Keratinocyte (primary cell): ENCODE data around the gene TMCO4. TPM values are rescaled to one million over a fixed set of nuclear protein-coding genes. Genes with fewer than 3 reads are reported as not detected.
A peak's percentile ranks its signal among the peaks of the same experiment; 100 is the strongest.

Experiments used
- DNase-seq: peaks from one replicate; pipeline ENCODE4 v3.0.0-alpha.2; 2011; ENCODE audit warnings: low read depth, missing footprints, low spot score
- FAIRE-seq: peaks from 2 replicates; lab custom pipeline; 2011; peaks lifted over from hg19 to GRCh38; lab: Jason Lieb, UNC
- H2AFZ ChIP-seq: 2 replicates; pipeline ENCODE4 v1.6.0; 2012; ENCODE audit warnings: low read length, control low read depth, inconsistent platforms; ENCODE audit not compliant: control insufficient read depth
- H3K27ac ChIP-seq: 2 replicates; pipeline ENCODE4 v1.5.1; 2011; ENCODE audit warnings: low read length; ENCODE audit not compliant: control insufficient read depth, insufficient read depth
- H3K27me3 ChIP-seq: 3 replicates; pipeline ENCODE4 v1.6.0; 2011; ENCODE audit warnings: low read length; ENCODE audit not compliant: control insufficient read depth, insufficient read depth; ENCODE audit errors: extremely low read depth
- H3K36me3 ChIP-seq, 2 experiments: 2 replicates in 1 of 2; 3 replicates in 1 of 2; pipeline ENCODE4 v1.5.1; 2011; ENCODE audit warnings: low read length in 2 of 2, mild to moderate bottlenecking in 1 of 2; ENCODE audit not compliant: control insufficient read depth in 2 of 2, insufficient read depth in 2 of 2; ENCODE audit errors: extremely low read depth in 1 of 2
- H3K4me1 ChIP-seq: 3 replicates; pipeline ENCODE4 v1.5.1; 2011; ENCODE audit warnings: low read length; ENCODE audit not compliant: control insufficient read depth, insufficient read depth; ENCODE audit errors: extremely low read depth
- H3K4me2 ChIP-seq: 3 replicates; pipeline ENCODE4 v1.6.0; 2011; ENCODE audit warnings: low read depth, low read length; ENCODE audit not compliant: control insufficient read depth, insufficient read depth; ENCODE audit errors: extremely low read depth
- H3K4me3 ChIP-seq, 3 experiments: fragments of 200-600 bp in 1 of 3; sonication (generic) in 1 of 3; 2 replicates in 2 of 3; 3 replicates in 1 of 3; pipeline ENCODE4 v1.5.1; 2011 to 2016; ENCODE audit warnings: low read length in 3 of 3, mild to moderate bottlenecking in 3 of 3, control low read depth in 2 of 3, inconsistent platforms in 1 of 3, low read depth in 1 of 3, mixed read lengths in 1 of 3, mixed run types in 1 of 3, moderate library complexity in 1 of 3; ENCODE audit not compliant: control insufficient read depth in 2 of 3, insufficient read depth in 2 of 3; ENCODE audit errors: extremely low read depth in 1 of 3
- H3K79me2 ChIP-seq: 2 replicates; pipeline ENCODE4 v1.6.0; 2012; ENCODE audit warnings: low read length; ENCODE audit not compliant: control insufficient read depth, insufficient read depth
- H3K9ac ChIP-seq: 3 replicates; pipeline ENCODE4 v1.6.0; 2011; ENCODE audit warnings: low read length; ENCODE audit not compliant: control insufficient read depth, insufficient read depth; ENCODE audit errors: extremely low read depth
- H3K9me1 ChIP-seq: 3 replicates; pipeline ENCODE4 v1.6.0; 2011; ENCODE audit warnings: low read length; ENCODE audit not compliant: control insufficient read depth, insufficient read depth; ENCODE audit errors: extremely low read depth
- H3K9me3 ChIP-seq: 2 replicates; pipeline ENCODE4 v1.5.1; 2012; ENCODE audit warnings: low read depth, low read length; ENCODE audit not compliant: control insufficient read depth
- H4K20me1 ChIP-seq: 3 replicates; pipeline ENCODE4 v1.6.0; 2011; ENCODE audit warnings: low read length; ENCODE audit not compliant: control insufficient read depth, insufficient read depth; ENCODE audit errors: extremely low read depth
- CTCF ChIP-seq, 3 experiments: IDR thresholded peaks in 1 of 3; conservative IDR thresholded peaks in 1 of 3; optimal IDR thresholded peaks in 1 of 3; 2 replicates in 2 of 3; 3 replicates in 1 of 3; pipeline versions ENCODE3 to v1.5.1; 2011; ENCODE audit warnings: low read length in 3 of 3, mild to moderate bottlenecking in 3 of 3, moderate library complexity in 2 of 3, control low read depth in 1 of 3, inconsistent platforms in 1 of 3; ENCODE audit not compliant: insufficient read depth in 2 of 3; ENCODE audit errors: extremely low read depth in 1 of 3
- EZH2 ChIP-seq: IDR thresholded peaks from one replicate; pipeline ENCODE4 v1.6.1; 2012; ENCODE audit warnings: inconsistent platforms, mild to moderate bottlenecking, low read length, moderate library complexity
- dilution Hi-C: fragments of 300-500 bp; cut with MboI; formaldehyde crosslinking; loops from one replicate; pipeline ENCODE4 v1.7.0; 2020; ENCODE audit warnings: low sequenced_read_pairs; ENCODE audit not compliant: extremely low pct_ligation_motif_present
- polyA plus RNA-seq, 5 experiments: library from polyadenylated mRNA; depleted of rRNA in 3 of 5; stranded (reverse) in 3 of 5; stranded (forward) in 1 of 5; unstranded in 1 of 5; fragments of >200 nt; gene quantifications; 1 replicate in 1 of 5; 2 replicates in 3 of 5; 3 replicates in 1 of 5; pipeline versions ENCODE4 v1.2.1 to v1.2.3, GENCODE V29; 2011 to 2012; ENCODE audit warnings: missing spikeins in 2 of 5, low read depth in 1 of 5, low replicate concordance in 1 of 5

Gene TMCO4
- polyA plus RNA-seq, 1 donor (not counting 4 experiments of a cell fraction or from before 2014, with no cell fraction given), result 1.2 TPM

- Histone ChIP-seq H3K9me1 (peaks cover 6% of the 10 kb centered on the region), H3K36me3 (peaks cover 0 to 3% of the 10 kb centered on the region in 2 experiments), H3K4me3 (peak overlapping the region in 2 of 3 experiments; percentile 2 to 38), H2AFZ (peak overlapping the region; percentile 10), H3K4me1 (peaks cover 64% of the 10 kb centered on the region), H3K27me3 (no peaks in the 10 kb centered on the region), H3K4me2 (peak overlapping the region; percentile 85), H3K79me2 (peaks cover 63% of the 10 kb centered on the region), H4K20me1 (no peaks in the 10 kb centered on the region), H3K27ac (peak overlapping the region; percentile 41), H3K9me3 (no peaks in the 10 kb centered on the region), H3K9ac (peak overlapping the region; percentile 9)
- TF ChIP-seq EZH2, result no peak
- no peak for TF ChIP-seq CTCF (optimal IDR thresholded peaks at IDR 0.05 in 1 of 3, IDR thresholded peaks at IDR 0.05 in 1 of 3, conservative IDR thresholded peaks at IDR 0.05 in 1 of 3; ENCODE audit: extremely low read depth in 1 of 3, insufficient read depth in 2 of 3, low read length in 3 of 3)
- dilution Hi-C loops, result loop anchor here (25.0 kb wide), 1 partner anchor 210 kb away; no protein-coding TSS in a partner anchor
- no peak for FAIRE-seq
- DNase-seq, result no peak
These were observed 152.1 kb downstream of the TMCO4 start for GRCh38 chr1:19647643-19648042.

GRCh38 chr1:19646377-19647319 lies 153.1 kb downstream of the TMCO4 start:
- Histone ChIP-seq H3K27me3 (no peaks in the 10 kb centered on the region), H3K79me2 (peaks cover 63% of the 10 kb centered on the region), H4K20me1 (no peaks in the 10 kb centered on the region), H2AFZ (no peak overlapping the region), H3K9ac (peak overlapping the region; percentile 78), H3K4me1 (peaks cover 58% of the 10 kb centered on the region), H3K9me3 (no peaks in the 10 kb centered on the region), H3K36me3 (peaks cover 0 to 3% of the 10 kb centered on the region in 2 experiments), H3K9me1 (peaks cover 6% of the 10 kb centered on the region), H3K27ac (peak overlapping the region; percentile 64), H3K4me2 (peak overlapping the region; percentile 85), H3K4me3 (peak overlapping the region; percentile 46 to 79 (median 71))
- dilution Hi-C loops, result loop anchor here (25.0 kb wide), 1 partner anchor 209 kb away; no protein-coding TSS in a partner anchor
- FAIRE-seq (peak; percentile 32), DNase-seq (no peak)
- TF ChIP-seq EZH2, result no peak
- TF ChIP-seq CTCF (optimal IDR thresholded peaks at IDR 0.05 in 1 of 3, IDR thresholded peaks at IDR 0.05 in 1 of 3, conservative IDR thresholded peaks at IDR 0.05 in 1 of 3; ENCODE audit: extremely low read depth in 1 of 3, insufficient read depth in 2 of 3, low read length in 3 of 3), result no peak
